ENCODE measurements around the gene MICALL2.

Gene MICALL2

DNA sequence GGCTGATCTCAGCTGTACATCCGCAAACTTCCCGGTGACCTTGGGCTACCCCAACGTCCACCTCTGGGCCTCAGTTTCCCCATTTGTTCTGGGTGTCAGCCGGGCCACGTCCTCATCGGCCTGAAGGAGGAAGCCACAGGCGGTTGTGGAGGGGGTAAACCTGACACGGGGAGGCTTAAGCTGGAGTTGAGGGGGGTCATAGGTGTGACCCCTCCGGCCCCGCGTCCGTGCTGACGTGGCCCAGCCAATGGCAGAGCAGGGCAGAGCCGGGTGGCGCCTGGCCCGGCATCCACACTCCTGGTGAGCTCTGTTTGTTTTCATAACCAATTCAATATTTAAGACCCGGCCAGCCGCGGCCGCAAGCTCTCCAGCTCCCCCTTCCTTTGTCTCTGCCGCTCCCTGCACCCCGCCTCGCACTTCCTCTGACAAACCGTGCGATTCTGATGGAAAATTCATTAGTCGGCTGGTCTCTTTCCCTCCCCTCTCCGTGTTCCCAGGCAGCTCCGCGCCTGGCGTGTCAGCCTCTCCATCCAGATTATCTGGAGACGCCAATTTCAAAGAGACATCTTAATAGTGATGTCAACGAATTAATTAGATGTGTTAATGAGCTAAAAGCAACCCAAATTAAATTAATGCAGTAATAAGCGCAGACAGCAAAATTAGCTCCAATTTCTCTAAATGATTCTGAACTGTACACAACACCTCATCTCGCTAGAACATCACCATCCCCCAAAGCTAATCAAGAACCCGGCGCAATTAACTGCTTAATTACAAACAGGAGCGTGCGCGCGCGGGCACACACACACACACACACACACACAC lies 55.4 kb downstream of the MICALL2 start:
- ChIA-PET POLR2A (interaction anchor here (0.6 to 1.0 kb wide), 3 partner anchors 22 to 587 kb away, joined by 3 to 5 read pairs (median 3); no protein-coding TSS in a partner anchor), CTCF (interaction anchor here (0.5 to 2.5 kb wide), 7 partner anchors 9 to 1048 kb away, joined by 3 to 8 read pairs (median 5); no protein-coding TSS in a partner anchor)
- no peaks in the 10 kb centered on the region for H3K9me3 ChIP-seq (ENCODE audit: control insufficient read depth, insufficient read depth, low read depth, low read length)
- no peak overlapping the region for H3K27ac ChIP-seq (ENCODE audit: extremely low read depth, low read depth, low read length)
- no peak overlapping the region for H3K4me3 ChIP-seq (ENCODE audit: low read depth, low read length)
- TF ChIP-seq ZNF24 (tag by site-specific recombination; IDR thresholded peaks at IDR 0.05): no peak
- no peak for TF ChIP-seq OSR2 (tag by site-specific recombination; IDR thresholded peaks at IDR 0.05)
- TF ChIP-seq ZNF521 (tag by site-specific recombination; IDR thresholded peaks at IDR 0.05): no peak
- TF ChIP-seq ZNF341 (tag by site-specific recombination; IDR thresholded peaks at IDR 0.05; ENCODE audit: low read depth): peak; percentile 71
- TF ChIP-seq, protein P1, sequence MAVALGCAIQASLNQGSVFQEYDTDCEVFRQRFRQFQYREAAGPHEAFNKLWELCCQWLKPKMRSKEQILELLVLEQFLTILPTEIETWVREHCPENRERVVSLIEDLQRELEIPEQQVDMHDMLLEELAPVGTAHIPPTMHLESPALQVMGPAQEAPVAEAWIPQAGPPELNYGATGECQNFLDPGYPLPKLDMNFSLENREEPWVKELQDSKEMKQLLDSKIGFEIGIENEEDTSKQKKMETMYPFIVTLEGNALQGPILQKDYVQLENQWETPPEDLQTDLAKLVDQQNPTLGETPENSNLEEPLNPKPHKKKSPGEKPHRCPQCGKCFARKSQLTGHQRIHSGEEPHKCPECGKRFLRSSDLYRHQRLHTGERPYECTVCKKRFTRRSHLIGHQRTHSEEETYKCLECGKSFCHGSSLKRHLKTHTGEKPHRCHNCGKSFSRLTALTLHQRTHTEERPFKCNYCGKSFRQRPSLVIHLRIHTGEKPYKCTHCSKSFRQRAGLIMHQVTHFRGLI (tag by site-specific recombination; IDR thresholded peaks at IDR 0.05): 0 out of 2 replicates have a peak, but pooled peaks have one; percentile 14
- TF ChIP-seq GLIS1 (tag by site-specific recombination; IDR thresholded peaks at IDR 0.05): peak; percentile 48; the same call in 1 of the 2 replicates
- TF ChIP-seq, protein P2, sequence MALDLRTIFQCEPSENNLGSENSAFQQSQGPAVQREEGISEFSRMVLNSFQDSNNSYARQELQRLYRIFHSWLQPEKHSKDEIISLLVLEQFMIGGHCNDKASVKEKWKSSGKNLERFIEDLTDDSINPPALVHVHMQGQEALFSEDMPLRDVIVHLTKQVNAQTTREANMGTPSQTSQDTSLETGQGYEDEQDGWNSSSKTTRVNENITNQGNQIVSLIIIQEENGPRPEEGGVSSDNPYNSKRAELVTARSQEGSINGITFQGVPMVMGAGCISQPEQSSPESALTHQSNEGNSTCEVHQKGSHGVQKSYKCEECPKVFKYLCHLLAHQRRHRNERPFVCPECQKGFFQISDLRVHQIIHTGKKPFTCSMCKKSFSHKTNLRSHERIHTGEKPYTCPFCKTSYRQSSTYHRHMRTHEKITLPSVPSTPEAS (tag by site-specific recombination; IDR thresholded peaks at IDR 0.05): peak; percentile 54; the same call in 1 of the 2 replicates
- peak; percentile 58; the same call in 1 of the 2 replicates for TF ChIP-seq ZNF561 (tag by site-specific recombination; IDR thresholded peaks at IDR 0.05; ENCODE audit: borderline replicate concordance)
- TF ChIP-seq ZBTB20 (tag by site-specific recombination; IDR thresholded peaks at IDR 0.05): peak; percentile 19; the same call in 1 of the 2 replicates
- TF ChIP-seq, protein P3, sequence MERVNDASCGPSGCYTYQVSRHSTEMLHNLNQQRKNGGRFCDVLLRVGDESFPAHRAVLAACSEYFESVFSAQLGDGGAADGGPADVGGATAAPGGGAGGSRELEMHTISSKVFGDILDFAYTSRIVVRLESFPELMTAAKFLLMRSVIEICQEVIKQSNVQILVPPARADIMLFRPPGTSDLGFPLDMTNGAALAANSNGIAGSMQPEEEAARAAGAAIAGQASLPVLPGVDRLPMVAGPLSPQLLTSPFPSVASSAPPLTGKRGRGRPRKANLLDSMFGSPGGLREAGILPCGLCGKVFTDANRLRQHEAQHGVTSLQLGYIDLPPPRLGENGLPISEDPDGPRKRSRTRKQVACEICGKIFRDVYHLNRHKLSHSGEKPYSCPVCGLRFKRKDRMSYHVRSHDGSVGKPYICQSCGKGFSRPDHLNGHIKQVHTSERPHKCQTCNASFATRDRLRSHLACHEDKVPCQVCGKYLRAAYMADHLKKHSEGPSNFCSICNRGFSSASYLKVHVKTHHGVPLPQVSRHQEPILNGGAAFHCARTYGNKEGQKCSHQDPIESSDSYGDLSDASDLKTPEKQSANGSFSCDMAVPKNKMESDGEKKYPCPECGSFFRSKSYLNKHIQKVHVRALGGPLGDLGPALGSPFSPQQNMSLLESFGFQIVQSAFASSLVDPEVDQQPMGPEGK (tag by site-specific recombination; IDR thresholded peaks at IDR 0.05): peak; percentile 19; the same call in 1 of the 2 replicates
- TF ChIP-seq IKZF3 (tag by site-specific recombination; IDR thresholded peaks at IDR 0.05): peak; percentile 57
- TF ChIP-seq ZBTB17 (tag by site-specific recombination; IDR thresholded peaks at IDR 0.05): peak; percentile 36; the same call in 1 of the 2 replicates
- no peak for TF ChIP-seq ZNF133 (tag by site-specific recombination; IDR thresholded peaks at IDR 0.05)
- TF ChIP-seq ZNF335 (tag by site-specific recombination; conservative IDR thresholded peaks at IDR 0.05): peak; percentile 27
- TF ChIP-seq, protein P4, sequence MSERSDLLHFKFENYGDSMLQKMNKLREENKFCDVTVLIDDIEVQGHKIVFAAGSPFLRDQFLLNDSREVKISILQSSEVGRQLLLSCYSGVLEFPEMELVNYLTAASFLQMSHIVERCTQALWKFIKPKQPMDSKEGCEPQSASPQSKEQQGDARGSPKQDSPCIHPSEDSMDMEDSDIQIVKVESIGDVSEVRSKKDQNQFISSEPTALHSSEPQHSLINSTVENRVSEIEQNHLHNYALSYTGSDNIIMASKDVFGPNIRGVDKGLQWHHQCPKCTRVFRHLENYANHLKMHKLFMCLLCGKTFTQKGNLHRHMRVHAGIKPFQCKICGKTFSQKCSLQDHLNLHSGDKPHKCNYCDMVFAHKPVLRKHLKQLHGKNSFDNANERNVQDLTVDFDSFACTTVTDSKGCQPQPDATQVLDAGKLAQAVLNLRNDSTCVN (tag by site-specific recombination; optimal IDR thresholded peaks at IDR 0.05): peak; percentile 25
- TF ChIP-seq, protein P5, sequence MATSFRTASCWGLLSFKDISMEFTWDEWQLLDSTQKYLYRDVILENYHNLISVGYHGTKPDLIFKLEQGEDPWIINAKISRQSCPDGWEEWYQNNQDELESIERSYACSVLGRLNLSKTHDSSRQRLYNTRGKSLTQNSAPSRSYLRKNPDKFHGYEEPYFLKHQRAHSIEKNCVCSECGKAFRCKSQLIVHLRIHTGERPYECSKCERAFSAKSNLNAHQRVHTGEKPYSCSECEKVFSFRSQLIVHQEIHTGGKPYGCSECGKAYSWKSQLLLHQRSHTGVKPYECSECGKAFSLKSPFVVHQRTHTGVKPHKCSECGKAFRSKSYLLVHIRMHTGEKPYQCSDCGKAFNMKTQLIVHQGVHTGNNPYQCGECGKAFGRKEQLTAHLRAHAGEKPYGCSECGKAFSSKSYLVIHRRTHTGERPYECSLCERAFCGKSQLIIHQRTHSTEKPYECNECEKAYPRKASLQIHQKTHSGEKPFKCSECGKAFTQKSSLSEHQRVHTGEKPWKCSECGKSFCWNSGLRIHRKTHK (tag by site-specific recombination; IDR thresholded peaks at IDR 0.05): no peak
- TF ChIP-seq ZIC2 (tag by site-specific recombination; IDR thresholded peaks at IDR 0.05): peak; percentile 53
- TF ChIP-seq ZBTB21 (tag by site-specific recombination; IDR thresholded peaks at IDR 0.05): 0 out of 2 replicates have a peak, but pooled peaks have one; percentile 17
- TF ChIP-seq, protein P6, sequence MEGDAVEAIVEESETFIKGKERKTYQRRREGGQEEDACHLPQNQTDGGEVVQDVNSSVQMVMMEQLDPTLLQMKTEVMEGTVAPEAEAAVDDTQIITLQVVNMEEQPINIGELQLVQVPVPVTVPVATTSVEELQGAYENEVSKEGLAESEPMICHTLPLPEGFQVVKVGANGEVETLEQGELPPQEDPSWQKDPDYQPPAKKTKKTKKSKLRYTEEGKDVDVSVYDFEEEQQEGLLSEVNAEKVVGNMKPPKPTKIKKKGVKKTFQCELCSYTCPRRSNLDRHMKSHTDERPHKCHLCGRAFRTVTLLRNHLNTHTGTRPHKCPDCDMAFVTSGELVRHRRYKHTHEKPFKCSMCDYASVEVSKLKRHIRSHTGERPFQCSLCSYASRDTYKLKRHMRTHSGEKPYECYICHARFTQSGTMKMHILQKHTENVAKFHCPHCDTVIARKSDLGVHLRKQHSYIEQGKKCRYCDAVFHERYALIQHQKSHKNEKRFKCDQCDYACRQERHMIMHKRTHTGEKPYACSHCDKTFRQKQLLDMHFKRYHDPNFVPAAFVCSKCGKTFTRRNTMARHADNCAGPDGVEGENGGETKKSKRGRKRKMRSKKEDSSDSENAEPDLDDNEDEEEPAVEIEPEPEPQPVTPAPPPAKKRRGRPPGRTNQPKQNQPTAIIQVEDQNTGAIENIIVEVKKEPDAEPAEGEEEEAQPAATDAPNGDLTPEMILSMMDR (tag by site-specific recombination; IDR thresholded peaks at IDR 0.05): peak; percentile 46; the same call in 1 of the 2 replicates
- peak; percentile 86; the same call in 1 of the 2 replicates for TF ChIP-seq ZNF610 (tag by site-specific recombination; IDR thresholded peaks at IDR 0.05; ENCODE audit: borderline replicate concordance)
- H3K36me3 ChIP-seq (ENCODE audit: control insufficient read depth in 2 of 2, insufficient read depth in 1 of 2, low read length in 2 of 2): no peaks in the 10 kb centered on the region
- peaks cover 6% of the 10 kb centered on the region for H3K4me1 ChIP-seq (ENCODE audit: control insufficient read depth, insufficient read depth, low read length)

Measured in HEK293 (cell line).